Fibroblast of lung (primary cell): ENCODE results near the gene SYT15.

Experiments
- EZH2 ChIP-seq: IDR thresholded peaks from 2 replicates; pipeline ENCODE4 v1.5.1; 2012; ENCODE audit warnings: low read length, control low read depth, mild to moderate bottlenecking; ENCODE audit errors: missing control alignments
- TF ChIP-seq, protein P1 (sequence below), 2 donors: IDR thresholded peaks in 1 of 2; conservative IDR thresholded peaks in 1 of 2; 1 replicate in 1 of 2; 2 replicates in 1 of 2; pipeline ENCODE4 v1.5.1; 2011 to 2012; ENCODE audit warnings: low read length in 2 of 2, control low read depth in 1 of 2, inconsistent platforms in 1 of 2, low read depth in 1 of 2, mild to moderate bottlenecking in 1 of 2

DNA sequence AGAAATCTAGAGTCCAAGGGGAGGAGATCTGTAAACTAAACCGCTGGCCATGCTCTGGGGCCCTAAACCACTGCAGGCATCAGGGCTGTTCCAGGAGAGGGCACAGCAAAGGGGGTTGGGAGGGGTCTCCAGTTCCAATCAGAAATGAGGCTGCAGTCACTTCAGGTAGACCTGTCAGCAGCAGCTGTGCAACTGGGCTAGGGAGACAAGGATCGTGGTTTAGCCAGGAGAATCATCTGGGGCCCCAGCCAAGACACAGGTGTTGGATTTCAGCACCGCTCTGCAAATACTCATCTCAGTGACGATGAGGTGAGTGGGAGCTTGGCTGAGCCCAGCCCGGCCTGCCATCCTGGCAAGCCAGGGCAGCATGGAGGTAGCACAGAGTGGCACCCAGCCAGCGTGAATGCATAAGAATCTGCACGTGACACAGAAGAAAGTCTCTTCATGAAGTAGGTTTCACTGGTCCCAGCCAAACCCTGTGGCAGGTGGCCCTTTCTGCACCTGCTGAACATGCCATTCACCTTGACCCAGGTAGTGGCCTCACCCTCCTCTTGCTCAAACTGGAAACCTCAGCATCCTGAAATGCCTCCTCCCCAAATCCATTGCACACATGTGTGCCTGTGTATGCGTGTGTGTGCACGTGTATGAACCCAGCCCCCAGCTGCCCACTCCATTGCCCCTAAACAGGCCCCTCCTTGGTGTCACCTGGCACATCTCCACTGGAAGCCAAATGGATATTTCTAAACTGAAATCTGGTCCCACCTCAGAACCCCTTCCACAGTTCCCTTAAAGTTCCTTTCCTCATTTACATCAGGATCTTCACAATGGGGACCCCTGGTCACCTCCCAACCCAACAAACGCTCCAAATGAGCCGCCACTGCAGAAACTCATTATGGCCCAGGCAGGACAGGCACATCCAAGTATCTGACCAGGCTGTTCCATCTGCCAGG is 32.1 kb upstream of the SYT15 start:
- TF ChIP-seq, protein P1, sequence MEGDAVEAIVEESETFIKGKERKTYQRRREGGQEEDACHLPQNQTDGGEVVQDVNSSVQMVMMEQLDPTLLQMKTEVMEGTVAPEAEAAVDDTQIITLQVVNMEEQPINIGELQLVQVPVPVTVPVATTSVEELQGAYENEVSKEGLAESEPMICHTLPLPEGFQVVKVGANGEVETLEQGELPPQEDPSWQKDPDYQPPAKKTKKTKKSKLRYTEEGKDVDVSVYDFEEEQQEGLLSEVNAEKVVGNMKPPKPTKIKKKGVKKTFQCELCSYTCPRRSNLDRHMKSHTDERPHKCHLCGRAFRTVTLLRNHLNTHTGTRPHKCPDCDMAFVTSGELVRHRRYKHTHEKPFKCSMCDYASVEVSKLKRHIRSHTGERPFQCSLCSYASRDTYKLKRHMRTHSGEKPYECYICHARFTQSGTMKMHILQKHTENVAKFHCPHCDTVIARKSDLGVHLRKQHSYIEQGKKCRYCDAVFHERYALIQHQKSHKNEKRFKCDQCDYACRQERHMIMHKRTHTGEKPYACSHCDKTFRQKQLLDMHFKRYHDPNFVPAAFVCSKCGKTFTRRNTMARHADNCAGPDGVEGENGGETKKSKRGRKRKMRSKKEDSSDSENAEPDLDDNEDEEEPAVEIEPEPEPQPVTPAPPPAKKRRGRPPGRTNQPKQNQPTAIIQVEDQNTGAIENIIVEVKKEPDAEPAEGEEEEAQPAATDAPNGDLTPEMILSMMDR (conservative IDR thresholded peaks at IDR 0.05 in 1 of 2, IDR thresholded peaks at IDR 0.05 in 1 of 2; ENCODE audit: low read depth in 1 of 2, low read length in 2 of 2), result no peak
- no peak for TF ChIP-seq EZH2
